CD14-positive monocyte (primary cell): ENCODE results near the gene RDH5. TPM values are rescaled to one million over a fixed set of nuclear protein-coding genes. Genes with fewer than 3 reads are reported as not detected.

ENCODE experiments used
- DNase-seq, 3 donors: peaks; one replicate each; pipeline ENCODE4 v3.0.0-alpha.2; 2011 to 2022
- H2AFZ ChIP-seq: 2 replicates; pipeline ENCODE4 v1.6.0; 2012; ENCODE audit warnings: mild to moderate bottlenecking, low read depth, low read length, inconsistent platforms; ENCODE audit not compliant: insufficient read depth, poor library complexity, severe bottlenecking
- H3K27ac ChIP-seq, 2 donors: 1 replicate in 1 of 2; 2 replicates in 1 of 2; pipeline ENCODE4 v1.5.1; 2012 to 2013; ENCODE audit warnings: low read length in 2 of 2, control low read depth in 1 of 2, inconsistent platforms in 1 of 2, low read depth in 1 of 2, mild to moderate bottlenecking in 1 of 2
- H3K27me3 ChIP-seq, 2 donors: one replicate each; pipeline versions ENCODE4 v1.6.0 to v1.6.1; 2011 to 2013; ENCODE audit warnings: low read length in 2 of 2; ENCODE audit not compliant: control insufficient read depth in 2 of 2, insufficient read depth in 2 of 2
- H3K36me3 ChIP-seq, 2 donors: replicated peaks in 1 of 2; 1 replicate in 1 of 2; 2 replicates in 1 of 2; pipeline versions ENCODE4 v1.5.1 to v1.6.1; 2012 to 2013; ENCODE audit warnings: low read length in 2 of 2, control low read depth in 1 of 2, inconsistent platforms in 1 of 2, mild to moderate bottlenecking in 1 of 2; ENCODE audit not compliant: insufficient read depth in 2 of 2, control insufficient read depth in 1 of 2
- H3K4me1 ChIP-seq, 2 donors: 1 replicate in 1 of 2; 2 replicates in 1 of 2; pipeline versions ENCODE4 v1.5.1 to v1.6.1; 2012 to 2013; ENCODE audit warnings: low read length in 2 of 2, control low read depth in 1 of 2, inconsistent platforms in 1 of 2, mild to moderate bottlenecking in 1 of 2, moderate library complexity in 1 of 2; ENCODE audit not compliant: insufficient read depth in 2 of 2, control insufficient read depth in 1 of 2
- H3K4me2 ChIP-seq: replicated peaks from 2 replicates; pipeline ENCODE3; 2012; ENCODE audit warnings: low read length, moderate library complexity, mild to moderate bottlenecking; ENCODE audit not compliant: poor library complexity, severe bottlenecking; ENCODE audit errors: extremely low read depth
- H3K4me3 ChIP-seq, 3 experiments: fragments of 200-600 bp in 1 of 3; sonication (generic) in 1 of 3; replicated peaks in 1 of 3; 1 replicate in 2 of 3; 2 replicates in 1 of 3; pipeline ENCODE4 v1.5.1; 2011 to 2013; ENCODE audit warnings: low read length in 3 of 3, mild to moderate bottlenecking in 3 of 3, control low read depth in 2 of 3, low read depth in 2 of 3, inconsistent platforms in 1 of 3, moderate library complexity in 1 of 3
- H3K79me2 ChIP-seq: 2 replicates; pipeline ENCODE4 v1.6.0; 2012; ENCODE audit warnings: mild to moderate bottlenecking, control low read depth, inconsistent platforms, low read length, moderate library complexity; ENCODE audit not compliant: insufficient read depth
- H3K9ac ChIP-seq: 2 replicates; pipeline ENCODE4 v1.6.0; 2017; ENCODE audit warnings: low read length, mild to moderate bottlenecking; ENCODE audit not compliant: insufficient read depth, poor library complexity, severe bottlenecking
- H3K9me3 ChIP-seq, 2 donors: replicated peaks in 1 of 2; 1 replicate in 1 of 2; 2 replicates in 1 of 2; pipeline versions ENCODE4 v1.5.1 to v1.6.1; 2012 to 2013; ENCODE audit warnings: low read length in 2 of 2, control low read depth in 1 of 2; ENCODE audit not compliant: control insufficient read depth in 1 of 2, insufficient read depth in 1 of 2
- H4K20me1 ChIP-seq: 2 replicates; pipeline ENCODE4 v1.6.0; 2012; ENCODE audit warnings: mild to moderate bottlenecking, low read length, control low read depth, moderate library complexity; ENCODE audit not compliant: insufficient read depth
- H3K27ac Mint-ChIP-seq, 7 donors: one replicate each; pipeline ENCODE4 v1.8.0; 2020; ENCODE audit warnings: mild to moderate bottlenecking in 7 of 7, mixed read lengths in 7 of 7, moderate library complexity in 6 of 7, inconsistent platforms in 2 of 7
- H3K27me3 Mint-ChIP-seq, 3 donors: one replicate each; pipeline ENCODE4 v1.8.0; 2021 to 2022; ENCODE audit warnings: low read depth in 3 of 3, mild to moderate bottlenecking in 3 of 3, mixed read lengths in 3 of 3, moderate library complexity in 3 of 3, inconsistent platforms in 1 of 3
- H3K36me3 Mint-ChIP-seq, 2 donors: one replicate each; pipeline ENCODE4 v1.8.0; 2020; ENCODE audit warnings: mixed read lengths in 2 of 2, inconsistent platforms in 1 of 2, mild to moderate bottlenecking in 1 of 2
- H3K4me1 Mint-ChIP-seq: one replicate; pipeline ENCODE4 v1.8.0; 2020; ENCODE audit warnings: mild to moderate bottlenecking, mixed read lengths
- H3K4me3 Mint-ChIP-seq, 2 donors: one replicate each; pipeline ENCODE4 v1.8.0; 2020; ENCODE audit warnings: mild to moderate bottlenecking in 2 of 2, mixed read lengths in 2 of 2, moderate library complexity in 1 of 2
- H3K9me3 Mint-ChIP-seq, 7 donors: one replicate each; pipeline ENCODE4 v1.8.0; 2020 to 2022; ENCODE audit warnings: mixed read lengths in 7 of 7, mild to moderate bottlenecking in 6 of 7, moderate library complexity in 6 of 7, inconsistent platforms in 2 of 7
- WGBS: methylation state at CpG from one replicate; pipeline ENCODE4 v1.1.5; 2013; ENCODE audit warnings: missing lambda C conversion rate; ENCODE audit not compliant: insufficient coverage; 5-methylcytosine and 5-hydroxymethylcytosine counted together
- intact Hi-C, 2 donors: fragments of 100-400 bp; cut with micrococcal nuclease; formaldehyde crosslinking; loops; one replicate each; pipeline versions ENCODE4 v1.15.0 to v1.15.1; 2023
- polyA plus RNA-seq, 3 donors: library from polyadenylated mRNA; depleted of rRNA in 1 of 3; unstranded in 2 of 3; stranded (reverse) in 1 of 3; fragments of 300-500 nt in 2 of 3; fragments of >200 nt in 1 of 3; fragmentation: Illumina TruSeq in 2 of 3; gene quantifications; 1 replicate in 2 of 3; 2 replicates in 1 of 3; pipeline ENCODE4 v1.2.3, GENCODE V29; 2012 to 2021
- TF ChIP-seq, protein P1 (sequence below): fragments of 200-600 bp; IDR thresholded peaks from one replicate; pipeline ENCODE4 v1.8.0; 2022; ENCODE audit warnings: antibody characterized with exemption, mild to moderate bottlenecking

Gene RDH5
- polyA plus RNA-seq, 3 donors, result 1.2 to 10.4 (median 1.2) TPM

DNA sequence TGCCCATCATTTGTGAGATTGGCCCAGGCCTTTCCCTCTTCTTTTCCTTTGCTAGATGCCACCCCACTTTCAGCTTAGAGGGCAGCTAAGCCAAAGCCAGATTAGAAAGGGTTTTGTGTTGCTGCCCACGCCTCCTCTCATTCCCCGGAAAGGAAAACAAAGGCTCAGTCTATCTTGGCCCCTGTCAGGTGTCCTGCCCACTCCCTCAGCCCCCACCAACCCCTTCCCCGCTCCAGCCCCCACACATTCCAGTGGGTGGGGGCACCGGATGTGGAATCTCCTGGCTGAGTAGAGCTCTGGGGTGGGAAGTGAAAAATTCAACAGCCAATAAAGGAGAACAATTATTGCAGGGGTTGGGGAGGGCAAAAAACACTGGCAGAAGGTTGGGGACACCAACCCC lies 2.2 kb upstream of the RDH5 start:
- H3K9me3 Mint-ChIP-seq, result no peaks in the 10 kb centered on the region
- Histone ChIP-seq H3K79me2 (peaks cover 29% of the 10 kb centered on the region), H3K36me3 (peaks cover 22 to 45% of the 10 kb centered on the region in 2 donors), H2AFZ (no peak overlapping the region), H3K4me1 (peaks cover 26 to 49% of the 10 kb centered on the region in 2 donors), H3K4me3 (peak overlapping the region in 1 of 3 experiments; percentile 93), H4K20me1 (peaks cover 42% of the 10 kb centered on the region), H3K27me3 (peaks cover 0 to 3% of the 10 kb centered on the region in 2 donors), H3K27ac (peak overlapping the region in 1 of 2 donors; percentile 92), H3K4me2 (peak overlapping the region; percentile 83), H3K9me3 (no peaks in the 10 kb centered on the region), H3K9ac (no peak overlapping the region)
- peaks cover 3 to 5% (median 3%) of the 10 kb centered on the region in 3 donors for H3K27me3 Mint-ChIP-seq
- no peak for DNase-seq
- peak overlapping the region; percentile 6 to 94 for H3K4me3 Mint-ChIP-seq
- TF ChIP-seq, protein P1, sequence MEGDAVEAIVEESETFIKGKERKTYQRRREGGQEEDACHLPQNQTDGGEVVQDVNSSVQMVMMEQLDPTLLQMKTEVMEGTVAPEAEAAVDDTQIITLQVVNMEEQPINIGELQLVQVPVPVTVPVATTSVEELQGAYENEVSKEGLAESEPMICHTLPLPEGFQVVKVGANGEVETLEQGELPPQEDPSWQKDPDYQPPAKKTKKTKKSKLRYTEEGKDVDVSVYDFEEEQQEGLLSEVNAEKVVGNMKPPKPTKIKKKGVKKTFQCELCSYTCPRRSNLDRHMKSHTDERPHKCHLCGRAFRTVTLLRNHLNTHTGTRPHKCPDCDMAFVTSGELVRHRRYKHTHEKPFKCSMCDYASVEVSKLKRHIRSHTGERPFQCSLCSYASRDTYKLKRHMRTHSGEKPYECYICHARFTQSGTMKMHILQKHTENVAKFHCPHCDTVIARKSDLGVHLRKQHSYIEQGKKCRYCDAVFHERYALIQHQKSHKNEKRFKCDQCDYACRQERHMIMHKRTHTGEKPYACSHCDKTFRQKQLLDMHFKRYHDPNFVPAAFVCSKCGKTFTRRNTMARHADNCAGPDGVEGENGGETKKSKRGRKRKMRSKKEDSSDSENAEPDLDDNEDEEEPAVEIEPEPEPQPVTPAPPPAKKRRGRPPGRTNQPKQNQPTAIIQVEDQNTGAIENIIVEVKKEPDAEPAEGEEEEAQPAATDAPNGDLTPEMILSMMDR, result no peak
- H3K4me1 Mint-ChIP-seq, result peaks cover 50% of the 10 kb centered on the region
- intact Hi-C loops, result loop anchor here in 1 of 2 donors (5.0 kb wide), 1 partner anchor 36 kb away; a partner anchor contains a TSS
- peak overlapping the region in 5 of 7 donors; percentile 49 to 97 (median 81) for H3K27ac Mint-ChIP-seq
- WGBS, result 93% methylated on average over 2 of the region's 4 CpGs
- peaks cover 24 to 40% of the 10 kb centered on the region in 2 donors for H3K36me3 Mint-ChIP-seq

DNA sequence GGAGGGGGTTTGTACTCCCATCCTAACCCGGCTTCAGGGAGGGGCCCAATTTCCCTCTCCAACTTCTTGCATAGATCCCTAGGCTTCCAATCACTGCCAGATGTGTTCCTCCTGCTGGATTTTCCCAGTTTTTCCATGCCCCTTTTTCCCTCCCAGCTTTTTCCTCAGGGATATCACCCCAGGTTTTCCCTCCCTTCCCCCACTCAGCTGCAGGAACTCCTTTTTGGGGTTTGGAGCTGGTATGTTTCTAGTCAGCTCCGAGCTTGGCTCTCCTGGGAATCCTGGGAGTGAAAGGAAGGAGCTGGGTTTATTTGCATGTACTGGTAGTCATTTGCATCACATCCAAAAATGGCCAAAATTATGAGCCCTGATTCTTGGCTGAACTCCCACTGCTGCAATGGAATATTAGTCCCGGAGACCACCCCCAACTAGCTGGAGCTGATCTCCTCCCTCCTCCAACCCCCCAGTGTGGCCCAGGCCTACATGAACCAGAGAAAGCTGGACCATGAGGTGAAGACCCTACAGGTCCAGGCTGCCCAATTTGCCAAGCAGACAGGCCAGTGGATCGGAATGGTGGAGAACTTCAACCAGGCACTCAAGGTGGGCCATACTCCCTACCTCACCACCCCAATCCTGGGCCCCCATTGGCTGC lies 1.4 kb upstream of the RDH5 start:
- no peak overlapping the region for H3K4me3 Mint-ChIP-seq
- peaks cover 50% of the 10 kb centered on the region for H4K20me1 ChIP-seq
- TF ChIP-seq, protein P1, result no peak
- 100% methylated on average over 1 of the region's 4 CpGs for WGBS
- H3K9me3 Mint-ChIP-seq, result no peaks in the 10 kb centered on the region
- H3K4me3 ChIP-seq, result no peak overlapping the region
- no peak overlapping the region for H3K4me2 ChIP-seq
- peaks cover 30 to 47% of the 10 kb centered on the region in 2 donors for H3K36me3 Mint-ChIP-seq
- no peaks in the 10 kb centered on the region for H3K9me3 ChIP-seq
- intact Hi-C loops, result loop anchor here in 1 of 2 donors (5.0 kb wide), 1 partner anchor 36 kb away; a partner anchor contains a TSS
- peaks cover 53% of the 10 kb centered on the region for H3K4me1 Mint-ChIP-seq
- H3K27ac Mint-ChIP-seq, result peak overlapping the region in 3 of 7 donors; percentile 57 to 92 (median 64)
- peaks cover 29% of the 10 kb centered on the region for H3K79me2 ChIP-seq
- H3K27me3 ChIP-seq, result no peaks in the 10 kb centered on the region
- peaks cover 0 to 2% (median 0%) of the 10 kb centered on the region in 3 donors for H3K27me3 Mint-ChIP-seq
- DNase-seq, result no peak
- no peak overlapping the region for H3K27ac ChIP-seq
- H3K36me3 ChIP-seq, result peaks cover 25 to 52% of the 10 kb centered on the region in 2 donors
- no peak overlapping the region for H2AFZ ChIP-seq
- H3K9ac ChIP-seq, result no peak overlapping the region
- peaks cover 26 to 50% of the 10 kb centered on the region in 2 donors for H3K4me1 ChIP-seq
